Heart left ventricle (tissue), 16 donors: ENCODE data around the gene URB2. TPM values are rescaled to one million over a fixed set of nuclear protein-coding genes. Genes with fewer than 3 reads are reported as not detected.

Experiments
- ATAC-seq, 4 donors: fragments of 200-7000 bp; cut with Tn5 transposase; one replicate each; pipeline ENCODE4 v1.9.1; 2020 to 2022; ENCODE audit warnings: moderate library complexity in 4 of 4, mild to moderate bottlenecking in 3 of 4, moderate number of reproducible peaks in 1 of 4
- DNase-seq, 5 donors: peaks; one replicate each; pipeline ENCODE4 v3.0.0-alpha.2; 2020
- H3K27ac ChIP-seq, 12 donors: fragments of 200-600 bp; sonication (generic) in 4 of 12; one replicate each; pipeline versions ENCODE4 v1.5.0 to v1.8.0; 2016 to 2022; ENCODE audit warnings: mild to moderate bottlenecking in 2 of 12
- H3K27me3 ChIP-seq, 9 donors: fragments of 200-600 bp; sonication (generic) in 2 of 9; one replicate each; pipeline versions ENCODE4 v1.5.1 to v1.8.0; 2016 to 2022; ENCODE audit warnings: mild to moderate bottlenecking in 3 of 9
- H3K36me3 ChIP-seq, 9 donors: fragments of 200-600 bp; sonication (generic) in 2 of 9; one replicate each; pipeline versions ENCODE4 v1.5.0 to v1.8.0; 2018 to 2022; ENCODE audit warnings: mild to moderate bottlenecking in 2 of 9
- H3K4me1 ChIP-seq, 12 donors: fragments of 200-600 bp; sonication (generic) in 4 of 12; one replicate each; pipeline versions ENCODE4 v1.5.0 to v1.8.0; 2016 to 2022; ENCODE audit warnings: mild to moderate bottlenecking in 3 of 12
- H3K4me3 ChIP-seq, 12 donors: fragments of 200-600 bp; sonication (generic) in 4 of 12; one replicate each; pipeline versions ENCODE4 v1.5.0 to v1.8.0; 2017 to 2022; ENCODE audit warnings: mild to moderate bottlenecking in 9 of 12, moderate library complexity in 4 of 12
- H3K9me3 ChIP-seq, 12 donors: fragments of 200-600 bp; sonication (generic) in 4 of 12; one replicate each; pipeline versions ENCODE4 v1.5.0 to v1.8.0; 2016 to 2022; ENCODE audit warnings: mild to moderate bottlenecking in 1 of 12
- POLR2A ChIP-seq, 2 donors: fragments of 450-650 bp; IDR thresholded peaks; one replicate each; pipeline ENCODE4 v1.6.1; 2017; ENCODE audit warnings: antibody characterized with exemption in 2 of 2, mild to moderate bottlenecking in 2 of 2, moderate library complexity in 2 of 2
- WGBS, 4 donors: extraction: QIAGEN DNeasy Blood & Tissue Kit in 2 of 4; methylation state at CpG; one replicate each; pipeline versions ENCODE4 v1.1.5 to v1.1.7; 2013 to 2018; 5-methylcytosine and 5-hydroxymethylcytosine counted together
- intact Hi-C, 10 donors: fragments of 100-400 bp; cut with DNase I; formaldehyde crosslinking; loops; one replicate each; pipeline versions ENCODE4 v1.11.1 to v1.14.2; 2022
- polyA plus RNA-seq, 2 donors: library from polyadenylated mRNA; stranded (reverse); fragments of 200-250 nt; gene quantifications; one replicate each; pipeline ENCODE4 v1.2.3, GENCODE V29; 2013
- total RNA-seq, 9 donors: library from RNA; depleted of rRNA in 2 of 9; stranded (reverse); fragments of >200 nt in 2 of 9; fragmentation: NEBNext Ultra II Directional in 3 of 9; extraction: Animal tissue kit (Norgen Biotek cat#: 25700) in 3 of 9; gene quantifications; one replicate each; pipeline versions ENCODE4 v1.1.0 to v1.2.4, GENCODE V29; 2016 to 2023
- TF ChIP-seq, protein P1 (sequence below), 12 donors: fragments of 200-600 bp; sonication (generic) in 4 of 12; IDR thresholded peaks; one replicate each; pipeline versions ENCODE4 v1.5.0 to v1.8.0; 2018 to 2022; ENCODE audit warnings: antibody characterized with exemption in 12 of 12, mild to moderate bottlenecking in 5 of 12
- donor health status: ischemic (EF 13 %, LVEDD 7.1; RV severe dilation, severe dysfunction).
- donor health status: healthy with polysubstance abuse.
- donor health status: DM: no; HTN: yes; CAD: no.
- donor health status: DM: no; HTN: no; CAD: no.
- donor health status: ischemic (EF 25% LVEDD 6.9; RV normal size, moderate dysfunction).
- donor health status: ischemic (EF 25% LVEDD 5.7; RV mildly dilated, moderate dysfunction).
- donor health status: healthy.
- donor health status: DM: yes; HTN: yes; CAD: no.
- donor health status: ischemic (EF 35%, LVEDD 5.7; RV mildly dilated, moderate dysfunction).
- donor health status: nonischemic (EF 11% LVEDD 7.7; RV severe dilation, severe dysfunction).
- donor health status: DM: yes; HTN: yes; CAD: no.
- donor health status: PGD.
- donor health status: ischemic (EF 29% LVEDD 5.4; RV normal size, mild dysfunction).
- donor health status: nonischemic (EF 23%, LVEDD 6.1; RV moderate dilation, normal function).

URB2 gene
- total and polyA plus RNA-seq, 11 donors: 1.4 to 6.7 (median 5.0) TPM

DNA sequence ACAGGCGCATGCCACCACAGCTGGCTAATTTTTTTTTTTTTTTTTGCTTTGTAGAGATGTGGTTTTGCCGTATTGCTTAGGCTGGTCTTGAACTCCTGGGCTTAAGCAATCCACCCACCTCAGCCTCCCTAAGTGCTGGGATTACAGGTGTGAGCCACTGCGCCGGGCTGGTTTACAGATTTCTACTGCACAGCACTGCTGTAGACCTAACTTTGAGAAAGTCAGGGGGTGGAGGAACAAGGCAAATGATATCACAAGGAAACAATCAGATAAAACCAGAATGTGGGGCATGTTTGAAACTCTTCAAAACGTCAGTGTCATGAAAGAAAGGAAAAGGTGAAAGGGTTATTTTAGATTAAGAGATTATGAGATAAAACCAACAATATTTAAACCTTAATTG lies 45.3 kb downstream of the URB2 start:
- WGBS, 4 donors: 73 to 85% (median 79%) methylated on average over 5 of the region's 5 CpGs

DNA sequence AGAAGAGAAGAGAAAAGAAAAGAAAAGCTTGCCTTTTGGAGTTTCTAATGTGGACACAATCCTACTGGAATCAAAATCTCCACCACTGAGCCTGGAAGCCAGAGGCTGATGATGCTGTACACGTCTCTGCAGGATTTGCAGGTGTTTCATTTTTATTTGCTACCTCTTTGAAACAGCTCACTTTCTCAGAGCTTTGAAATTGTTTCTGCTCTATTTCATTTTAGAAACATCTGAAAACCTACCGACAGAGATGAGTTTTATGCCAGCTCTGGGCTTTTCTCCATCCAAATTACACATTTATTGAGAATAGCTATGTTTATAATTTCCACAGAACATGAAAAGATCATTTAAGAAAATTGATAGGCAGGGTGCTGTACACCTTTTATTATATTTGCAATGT lies 46.2 kb downstream of the URB2 start:
- TF ChIP-seq POLR2A (IDR thresholded peaks at IDR 0.05): no peak
- TF ChIP-seq, protein P1, sequence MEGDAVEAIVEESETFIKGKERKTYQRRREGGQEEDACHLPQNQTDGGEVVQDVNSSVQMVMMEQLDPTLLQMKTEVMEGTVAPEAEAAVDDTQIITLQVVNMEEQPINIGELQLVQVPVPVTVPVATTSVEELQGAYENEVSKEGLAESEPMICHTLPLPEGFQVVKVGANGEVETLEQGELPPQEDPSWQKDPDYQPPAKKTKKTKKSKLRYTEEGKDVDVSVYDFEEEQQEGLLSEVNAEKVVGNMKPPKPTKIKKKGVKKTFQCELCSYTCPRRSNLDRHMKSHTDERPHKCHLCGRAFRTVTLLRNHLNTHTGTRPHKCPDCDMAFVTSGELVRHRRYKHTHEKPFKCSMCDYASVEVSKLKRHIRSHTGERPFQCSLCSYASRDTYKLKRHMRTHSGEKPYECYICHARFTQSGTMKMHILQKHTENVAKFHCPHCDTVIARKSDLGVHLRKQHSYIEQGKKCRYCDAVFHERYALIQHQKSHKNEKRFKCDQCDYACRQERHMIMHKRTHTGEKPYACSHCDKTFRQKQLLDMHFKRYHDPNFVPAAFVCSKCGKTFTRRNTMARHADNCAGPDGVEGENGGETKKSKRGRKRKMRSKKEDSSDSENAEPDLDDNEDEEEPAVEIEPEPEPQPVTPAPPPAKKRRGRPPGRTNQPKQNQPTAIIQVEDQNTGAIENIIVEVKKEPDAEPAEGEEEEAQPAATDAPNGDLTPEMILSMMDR (IDR thresholded peaks at IDR 0.05): no peak
- ATAC-seq (no peak), DNase-seq (no peak)
- Histone ChIP-seq H3K4me3 (no peak overlapping the region), H3K4me1 (peaks cover 0 to 5% (median 0%) of the 10 kb centered on the region in 12 donors), H3K27ac (no peak overlapping the region), H3K9me3 (no peaks in the 10 kb centered on the region), H3K36me3 (no peaks in the 10 kb centered on the region), H3K27me3 (no peaks in the 10 kb centered on the region)
- intact Hi-C loops: no loop called here
- WGBS, 4 donors: 79 to 87% (median 84%) methylated on average over 2 of the region's 2 CpGs

More for the DNA sequence above, 45.3 kb downstream of the URB2 start:
- Histone ChIP-seq H3K9me3 (no peaks in the 10 kb centered on the region), H3K27ac (no peak overlapping the region), H3K27me3 (no peaks in the 10 kb centered on the region), H3K36me3 (no peaks in the 10 kb centered on the region), H3K4me3 (no peak overlapping the region), H3K4me1 (peaks cover 0 to 5% (median 0%) of the 10 kb centered on the region in 12 donors)
- intact Hi-C loops: no loop called here
- no peak for ATAC-seq
- no peak for TF ChIP-seq POLR2A (IDR thresholded peaks at IDR 0.05)
- TF ChIP-seq, protein P1 (IDR thresholded peaks at IDR 0.05): no peak
- DNase-seq: no peak

DNA sequence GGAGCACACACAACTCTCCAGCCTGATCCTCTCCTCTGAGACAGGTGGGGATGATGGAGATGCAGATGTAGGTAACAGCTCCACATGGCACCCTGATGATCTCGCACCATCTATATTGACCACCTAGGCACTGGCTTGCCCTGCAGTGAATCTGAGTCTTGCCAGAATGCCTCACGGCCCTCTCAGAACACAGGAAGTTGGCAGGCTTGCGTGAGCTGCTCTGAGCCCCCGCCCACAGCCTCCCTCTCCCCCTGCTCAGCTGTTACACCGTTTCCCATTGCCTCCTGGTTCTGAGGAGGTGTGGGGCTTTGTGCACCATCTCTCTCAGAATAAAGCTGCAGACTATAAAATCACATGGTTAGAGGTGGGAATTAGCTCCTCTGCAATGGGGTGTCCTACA lies 48.0 kb downstream of the URB2 start:
- no peak overlapping the region for H3K4me3 ChIP-seq
- no peak for DNase-seq

DNA sequence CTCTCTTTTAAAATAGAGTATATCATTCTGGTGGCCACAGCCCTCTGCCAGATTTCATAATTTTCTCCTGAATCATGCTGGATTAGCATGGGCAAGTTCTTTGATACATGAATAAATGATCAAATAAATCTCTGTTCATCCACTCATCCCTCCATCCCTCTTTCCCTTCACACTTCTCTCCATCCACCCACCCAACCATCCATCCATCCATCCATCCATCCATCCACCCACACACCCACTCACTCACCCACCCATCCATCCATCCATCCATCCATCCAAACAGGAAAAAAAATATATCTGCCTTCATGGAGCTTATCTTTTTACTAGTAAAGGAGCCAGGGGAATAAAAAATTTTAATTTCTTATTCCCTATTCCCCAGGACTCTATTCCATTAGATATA lies 49.3 kb downstream of the URB2 start:
- intact Hi-C loops: no loop called here
- no peak overlapping the region for H3K27ac ChIP-seq
- no peaks in the 10 kb centered on the region for H3K36me3 ChIP-seq
- H3K27me3 ChIP-seq: no peaks in the 10 kb centered on the region
- no peak for TF ChIP-seq POLR2A (IDR thresholded peaks at IDR 0.05)
- TF ChIP-seq, protein P1 (IDR thresholded peaks at IDR 0.05): no peak
- peaks cover 0 to 8% (median 0%) of the 10 kb centered on the region in 12 donors for H3K9me3 ChIP-seq
- ATAC-seq (no peak), DNase-seq (no peak)
- no peaks in the 10 kb centered on the region for H3K4me1 ChIP-seq
- H3K4me3 ChIP-seq: no peak overlapping the region

More for the DNA sequence above, 48.0 kb downstream of the URB2 start:
- WGBS, 4 donors: 59 to 81% (median 73%) methylated on average over 4 to 5 of the region's 5 CpGs
- no peaks in the 10 kb centered on the region for H3K9me3 ChIP-seq
- no peaks in the 10 kb centered on the region for H3K27me3 ChIP-seq
- TF ChIP-seq POLR2A (IDR thresholded peaks at IDR 0.05): no peak
- TF ChIP-seq, protein P1 (IDR thresholded peaks at IDR 0.05): no peak
- intact Hi-C loops: no loop called here
- H3K27ac ChIP-seq: no peak overlapping the region
- peaks cover 0 to 5% (median 0%) of the 10 kb centered on the region in 12 donors for H3K4me1 ChIP-seq
- ATAC-seq: no peak
- H3K36me3 ChIP-seq: no peaks in the 10 kb centered on the region
